DMS79 treated with DMSO at 0.1 percent for 48 hours (cell line): ENCODE measurements around the gene NEDD4L.
"Not testable (repeated sequence)": the region's sequence is repeated elsewhere in the genome, so short reads cannot be mapped to it uniquely, and the experiment has no call there.

Experiments used
- DNase-seq: peaks from one replicate; lab custom pipeline; 2025; lab: John Stamatoyannopoulos, UW

Gene NEDD4L

DNA sequence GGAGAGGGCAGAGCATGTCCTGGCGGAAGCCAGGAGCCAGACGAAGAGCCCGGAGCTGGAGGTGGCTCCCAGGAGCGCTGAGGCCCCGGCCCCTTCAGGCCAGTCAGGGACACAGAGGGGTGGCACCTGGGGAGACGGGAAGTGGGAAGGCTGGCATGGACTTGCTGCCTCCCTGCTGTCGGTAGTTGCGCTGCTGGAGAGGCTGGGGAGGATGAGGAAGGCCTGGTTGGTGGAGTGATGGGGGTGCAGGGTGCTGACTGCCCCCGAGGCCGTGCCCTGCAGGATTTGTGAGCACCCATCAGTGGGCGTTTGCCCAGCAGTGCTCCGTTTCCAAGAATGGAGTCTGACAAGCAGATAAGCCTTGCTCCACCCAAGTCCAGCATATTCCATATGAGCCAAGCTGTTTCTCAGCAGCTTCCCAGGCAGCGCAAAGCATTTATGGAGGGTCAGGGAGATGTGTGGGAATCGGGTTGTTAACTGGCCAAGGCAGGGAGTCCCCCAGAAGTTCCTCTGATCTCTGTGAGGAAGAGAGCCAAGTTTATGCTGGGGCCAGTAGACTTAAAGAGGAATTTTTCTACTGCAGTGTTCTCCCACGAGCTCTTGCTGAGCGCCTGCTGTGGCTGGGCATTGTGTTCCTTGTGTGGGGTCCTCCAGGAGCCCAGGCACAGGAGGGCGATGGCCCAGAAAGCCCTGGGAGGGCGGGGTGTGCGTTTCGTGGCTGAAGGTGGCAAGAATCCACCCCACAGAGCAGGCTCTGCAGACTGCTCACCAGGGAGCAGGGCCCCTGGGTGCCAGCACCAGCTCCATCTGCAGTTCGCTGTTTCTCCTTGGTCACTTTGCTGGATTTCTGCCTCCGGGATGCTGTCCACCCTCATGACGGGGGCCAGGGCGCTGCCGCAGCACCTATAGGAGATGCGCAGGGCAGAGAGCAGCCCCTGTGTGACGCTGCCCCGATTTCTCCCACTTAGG lies 334.7 kb downstream of the NEDD4L start:
- no peak for DNase-seq

DNA sequence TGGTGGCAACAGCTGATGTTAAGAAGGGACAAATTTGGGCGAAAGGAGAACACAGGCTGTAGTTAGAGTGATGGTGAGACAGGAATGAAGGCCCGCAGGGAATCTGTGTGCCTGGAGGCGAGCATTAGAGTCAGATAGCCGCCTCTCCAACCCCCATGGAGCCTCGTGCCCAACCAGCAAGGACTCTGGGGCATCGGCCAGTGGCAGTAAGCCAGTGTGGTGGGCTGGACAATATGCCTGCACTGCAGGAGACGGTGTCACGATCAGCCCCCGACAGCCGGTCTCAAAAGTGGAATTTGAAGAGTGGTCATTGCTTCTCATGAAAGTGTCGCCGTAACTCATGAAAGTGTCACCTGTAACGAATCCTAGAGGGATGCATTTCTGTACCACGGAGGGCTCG lies 335.4 kb downstream of the NEDD4L start:
- DNase-seq = no peak

DNA sequence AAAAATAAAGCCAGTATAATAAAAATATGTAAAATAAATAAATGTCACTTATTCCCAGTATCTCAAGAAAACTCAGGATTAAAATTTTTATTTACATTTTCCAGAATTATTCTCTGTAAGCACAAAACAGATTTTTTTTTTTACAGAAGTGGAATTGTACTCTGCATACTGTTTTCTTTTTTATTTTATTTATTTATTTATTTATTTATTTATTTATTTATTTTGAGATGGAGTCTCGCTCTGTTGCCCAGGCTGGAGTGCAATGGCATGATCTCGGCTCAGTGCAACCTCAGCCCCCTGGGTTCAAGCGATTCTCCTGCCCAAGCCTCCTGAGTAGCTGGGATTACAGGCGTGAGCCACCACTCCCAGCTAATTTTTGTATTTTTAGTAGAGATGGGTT lies 336.1 kb downstream of the NEDD4L start:
- not testable (repeated sequence) for DNase-seq

DNA sequence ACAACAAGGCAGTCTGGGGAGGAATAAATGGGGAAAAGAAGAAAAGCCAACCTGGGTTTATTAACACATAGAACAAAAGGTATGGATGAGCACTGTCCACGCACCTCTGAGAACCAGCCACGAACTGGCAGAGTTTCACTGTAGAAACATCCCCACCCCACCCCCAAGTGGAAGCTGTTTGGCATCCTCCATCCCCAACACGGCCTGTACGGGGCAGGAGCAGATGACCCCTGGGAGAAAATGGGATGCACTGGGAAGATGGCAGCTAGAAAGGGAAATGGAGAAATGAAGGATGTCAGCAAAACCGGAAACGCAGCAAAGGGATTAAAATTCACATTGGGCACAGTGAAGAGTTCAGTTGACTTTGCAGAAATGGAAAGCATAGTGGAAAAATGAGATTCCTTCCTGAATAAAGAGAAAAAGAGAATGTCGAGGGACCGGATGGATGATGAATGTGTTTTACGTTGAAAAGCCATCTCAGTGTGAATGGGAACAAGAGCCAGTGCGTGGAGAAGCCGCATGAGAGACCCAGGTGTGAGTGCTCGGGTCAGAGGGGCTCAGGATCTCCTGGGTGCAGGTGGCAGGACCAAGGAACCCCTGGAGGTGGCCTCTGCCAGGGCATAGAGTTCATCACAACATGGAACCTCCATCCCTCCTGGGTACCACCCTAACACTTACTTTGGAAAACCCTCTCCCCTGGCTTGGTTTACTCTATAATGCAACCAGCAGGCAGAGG lies 337.8 kb downstream of the NEDD4L start:
- no peak for DNase-seq

DNA sequence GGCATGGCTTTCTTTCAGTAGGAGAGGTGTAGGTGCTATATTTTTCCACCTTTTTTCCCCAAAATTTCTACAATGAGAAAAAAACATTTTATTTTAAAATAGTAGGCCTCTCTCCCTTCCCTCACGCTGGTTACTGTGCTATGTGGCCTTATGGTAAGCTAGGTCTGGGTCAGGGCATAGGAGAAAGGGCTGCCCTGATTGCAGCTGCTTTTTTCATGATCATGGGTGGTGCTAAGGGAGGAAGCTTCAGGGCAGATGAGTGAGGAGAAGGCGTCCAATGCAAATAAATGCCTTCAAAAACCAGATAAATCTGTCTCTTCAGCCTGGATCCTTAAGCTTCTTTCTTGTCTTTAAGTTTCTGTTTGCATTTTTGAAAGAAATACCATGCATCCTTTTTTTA lies 338.4 kb downstream of the NEDD4L start:
- no peak for DNase-seq

DNA sequence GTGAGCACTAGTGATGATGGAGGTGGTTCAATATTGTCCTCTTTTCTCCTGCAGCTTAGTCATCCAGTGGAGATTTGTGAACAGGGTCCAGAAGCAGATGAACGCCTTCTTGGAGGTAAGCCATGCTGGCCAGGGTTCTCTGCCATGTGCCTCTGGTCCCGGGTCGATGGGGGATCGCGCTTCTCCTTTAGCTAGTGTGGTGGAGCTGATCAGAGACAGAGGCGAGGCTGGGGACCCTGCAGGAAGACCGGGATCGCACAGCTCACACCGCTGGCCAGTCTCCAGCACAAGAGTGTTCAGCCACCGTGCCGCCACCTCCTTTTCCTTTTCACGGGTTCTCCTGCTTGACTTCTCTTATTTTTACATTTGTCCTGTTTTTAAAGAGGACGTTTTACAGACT lies 341.4 kb downstream of the NEDD4L start:
- DNase-seq = no peak

DNA sequence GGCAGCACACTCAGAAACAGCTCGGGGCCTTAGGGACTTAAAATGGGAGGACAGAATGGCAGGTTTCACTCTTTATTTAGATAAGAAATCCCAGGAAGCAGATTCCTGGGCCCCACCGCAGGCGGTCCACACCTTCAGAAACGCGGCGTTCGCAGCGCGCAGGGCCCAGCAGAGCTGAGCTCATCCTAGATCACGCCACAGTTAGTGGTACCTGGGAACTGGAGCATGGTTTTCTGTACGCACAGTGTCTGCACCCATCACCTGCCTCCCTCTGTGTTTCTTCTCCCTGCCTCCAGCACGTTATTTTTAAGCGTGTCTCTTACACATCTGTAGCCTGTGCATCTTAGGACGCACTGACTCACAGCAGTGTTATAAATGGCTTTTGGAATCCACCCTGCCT lies 342.8 kb downstream of the NEDD4L start:
- no peak for DNase-seq

DNA sequence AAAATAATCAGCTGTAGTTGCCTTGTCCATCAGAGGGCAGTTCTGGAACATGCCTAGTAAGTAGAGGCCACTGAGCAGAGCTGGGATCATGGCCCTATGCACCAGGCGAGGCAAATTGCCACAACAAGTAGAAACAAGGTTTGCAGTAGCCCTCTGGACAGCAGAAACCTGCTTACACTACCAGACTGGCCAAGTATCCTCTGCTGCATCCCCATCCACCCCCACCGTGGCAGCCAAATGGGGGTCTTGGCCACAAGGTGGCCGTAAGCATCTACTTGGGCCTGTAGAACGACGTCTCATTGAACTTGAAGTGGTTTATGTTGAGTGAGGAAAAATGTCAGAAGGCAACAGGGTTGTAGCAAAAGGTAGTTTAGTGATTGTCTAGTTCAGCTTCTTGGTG lies 343.7 kb downstream of the NEDD4L start:
- DNase-seq = no peak

DNA sequence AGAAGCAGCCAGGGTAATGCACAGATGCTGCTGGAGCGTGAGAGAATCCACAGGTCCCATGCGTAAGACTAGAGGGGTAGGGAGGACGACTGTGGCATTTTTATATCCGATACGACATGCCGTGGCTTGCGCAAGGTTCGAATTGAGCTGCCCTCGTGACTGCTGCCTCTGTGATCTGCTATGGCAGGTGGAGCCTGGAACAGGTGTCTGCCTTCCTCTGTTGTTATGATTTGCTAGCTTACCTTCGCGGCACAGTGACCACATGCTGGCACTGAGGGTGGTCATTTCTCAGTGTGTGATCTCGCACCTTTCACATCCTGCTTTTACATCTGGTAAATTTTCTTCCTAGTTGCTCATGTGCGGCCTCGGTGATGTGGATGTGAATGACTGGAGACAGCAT lies 344.7 kb downstream of the NEDD4L start:
- DNase-seq = no peak

DNA sequence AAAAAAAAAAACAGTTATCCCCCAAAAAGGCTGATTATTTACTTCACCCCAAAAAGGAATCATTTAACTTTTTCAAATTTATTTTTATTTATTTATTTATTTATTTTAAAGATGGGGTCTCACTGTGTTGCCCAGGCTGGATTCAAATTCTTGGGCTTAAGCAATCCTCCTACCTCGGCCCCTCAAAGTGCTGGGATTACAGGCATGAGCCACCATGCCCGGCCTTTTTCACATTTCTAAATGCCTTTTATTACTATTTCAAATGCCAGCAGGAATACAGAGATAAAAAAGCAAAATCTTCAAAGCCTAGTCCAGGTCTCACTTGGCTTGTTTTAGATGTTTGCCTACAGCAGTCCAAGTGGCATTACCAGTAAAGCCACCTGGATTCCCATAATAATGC lies 345.7 kb downstream of the NEDD4L start:
- DNase-seq = no peak

DNA sequence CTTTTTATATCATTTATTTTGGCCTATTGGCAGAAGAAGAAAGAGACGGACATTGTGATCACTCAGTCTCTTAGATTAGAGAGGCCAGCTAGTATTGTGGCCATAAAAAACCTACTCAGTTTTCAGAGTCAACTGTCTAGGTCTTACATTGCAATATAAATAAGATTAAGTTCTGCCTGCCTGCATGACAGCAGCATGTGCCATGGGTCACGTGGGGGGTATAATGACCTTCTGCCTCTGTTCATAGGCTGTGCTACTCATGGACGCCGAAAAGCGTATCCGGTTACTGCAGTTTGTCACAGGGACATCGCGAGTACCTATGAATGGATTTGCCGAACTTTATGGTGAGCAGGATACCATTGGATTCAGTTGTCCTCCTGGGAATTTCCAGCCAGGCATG lies 346.4 kb downstream of the NEDD4L start:
- no peak for DNase-seq

DNA sequence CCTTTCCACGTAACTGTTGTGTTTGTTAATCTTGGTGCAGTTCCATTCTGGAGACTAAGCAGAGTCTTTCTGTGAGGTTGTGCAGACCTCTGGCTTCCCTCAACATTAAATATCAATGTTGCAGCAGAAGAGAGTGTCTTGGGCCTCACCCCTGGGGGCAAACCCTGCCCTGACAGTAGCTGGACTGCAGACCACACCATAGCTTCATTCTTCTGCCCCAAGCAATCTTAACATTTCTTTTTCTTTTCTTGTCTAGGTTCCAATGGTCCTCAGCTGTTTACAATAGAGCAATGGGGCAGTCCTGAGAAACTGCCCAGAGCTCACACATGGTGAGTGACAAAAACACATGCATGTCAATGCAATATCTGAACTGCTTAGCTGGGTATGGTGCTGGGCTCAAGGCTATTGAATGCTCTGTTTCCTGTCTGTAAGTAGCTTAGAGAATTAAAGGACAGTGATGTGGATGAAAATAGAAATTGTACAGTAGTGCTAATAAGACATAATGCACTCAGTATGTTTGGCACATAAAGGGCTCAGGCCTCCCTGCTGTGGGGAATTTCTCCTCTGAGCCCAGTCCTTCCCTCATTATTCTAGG lies 347.3 kb downstream of the NEDD4L start:
- DNase-seq = no peak

DNA sequence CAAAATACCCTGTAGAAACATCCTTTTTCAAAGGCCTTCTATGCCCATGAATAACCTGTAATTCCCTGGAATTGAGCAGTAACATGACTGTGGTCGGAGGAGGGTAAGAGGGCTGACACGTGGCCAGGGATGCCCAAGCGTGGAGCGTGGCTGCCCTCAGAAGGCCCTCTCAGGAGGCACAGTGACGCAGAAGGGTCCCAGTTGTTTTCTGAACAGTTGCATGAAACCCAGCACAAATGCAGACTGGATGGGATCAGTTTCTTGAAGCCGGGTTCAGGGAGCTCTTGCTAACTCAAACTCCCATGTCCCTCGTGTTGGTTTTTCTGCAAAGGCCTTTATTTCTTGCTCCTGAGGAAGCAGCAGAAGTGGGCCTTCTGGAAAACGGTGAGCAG lies 347.9 kb downstream of the NEDD4L start:
- no peak for DNase-seq

DNA sequence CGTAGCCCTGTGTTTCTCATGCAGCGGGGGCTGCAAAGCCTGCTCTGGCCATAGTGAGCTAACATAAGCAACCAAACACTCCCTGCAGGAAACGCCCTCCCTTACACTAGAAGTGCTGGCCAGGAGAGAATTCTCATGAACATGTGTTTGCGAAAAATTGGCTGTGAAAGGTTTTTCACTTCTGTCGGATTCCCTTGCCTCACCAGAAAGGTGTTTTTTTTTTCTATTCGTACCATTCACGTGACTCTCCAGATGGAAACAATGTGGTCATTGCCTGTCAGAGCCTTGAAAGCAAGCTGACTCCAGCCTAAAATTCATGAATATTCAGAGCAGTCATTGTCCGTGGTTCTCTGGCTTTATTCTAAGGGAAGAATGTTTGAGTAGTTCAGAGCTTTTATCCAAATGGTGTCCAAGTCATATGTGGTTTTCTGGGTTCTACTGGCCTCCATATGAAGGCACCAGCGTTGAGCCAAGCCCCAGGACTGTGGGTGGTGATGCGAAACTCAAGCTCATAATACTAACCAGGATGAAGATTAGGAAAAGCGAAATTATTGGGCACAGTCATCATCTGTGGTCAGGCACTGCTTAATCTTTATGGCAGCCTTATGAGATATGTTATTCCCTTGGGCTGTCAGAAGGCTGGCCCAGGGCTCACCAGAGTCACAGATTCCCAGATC lies 348.4 kb downstream of the NEDD4L start:
- DNase-seq = no peak

DNA sequence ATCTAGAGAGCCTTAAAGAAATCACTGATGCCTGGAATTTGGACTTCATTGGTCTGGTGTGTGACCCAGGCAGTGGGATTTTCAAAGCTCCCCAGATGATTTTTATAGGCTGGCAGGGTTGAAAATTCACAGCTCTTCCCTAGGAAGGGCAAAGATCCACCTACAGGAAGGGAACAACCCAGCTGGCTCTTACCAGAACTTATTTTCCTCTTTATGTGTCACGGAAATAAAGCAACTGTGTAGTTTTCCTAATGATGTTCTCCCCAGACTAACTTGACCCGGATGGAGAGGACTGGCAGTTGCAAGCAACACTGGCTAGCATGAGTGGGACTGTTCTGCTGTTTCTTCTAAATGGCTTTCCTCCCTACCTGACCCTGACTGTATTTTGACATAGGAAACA lies 349.3 kb downstream of the NEDD4L start:
- no peak for DNase-seq

DNA sequence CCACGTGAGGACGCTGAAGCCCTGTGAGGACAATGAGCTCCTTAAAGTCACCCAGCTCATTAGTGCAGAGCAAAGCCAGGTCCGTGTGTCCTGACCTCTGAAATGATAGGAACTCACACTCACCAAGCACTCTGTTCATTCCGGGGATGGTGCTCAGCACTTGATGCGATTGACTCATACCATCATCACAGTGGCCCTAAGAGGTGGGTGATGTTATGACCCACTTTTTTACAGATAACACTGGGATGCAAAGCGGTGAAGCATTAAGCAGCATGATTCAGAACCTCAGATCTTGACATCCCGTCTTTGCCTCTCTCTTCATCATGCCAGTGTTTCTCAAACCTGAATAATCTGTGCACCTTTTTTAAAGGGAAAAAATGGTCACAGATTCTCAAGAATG lies 350.0 kb downstream of the NEDD4L start:
- no peak for DNase-seq

DNA sequence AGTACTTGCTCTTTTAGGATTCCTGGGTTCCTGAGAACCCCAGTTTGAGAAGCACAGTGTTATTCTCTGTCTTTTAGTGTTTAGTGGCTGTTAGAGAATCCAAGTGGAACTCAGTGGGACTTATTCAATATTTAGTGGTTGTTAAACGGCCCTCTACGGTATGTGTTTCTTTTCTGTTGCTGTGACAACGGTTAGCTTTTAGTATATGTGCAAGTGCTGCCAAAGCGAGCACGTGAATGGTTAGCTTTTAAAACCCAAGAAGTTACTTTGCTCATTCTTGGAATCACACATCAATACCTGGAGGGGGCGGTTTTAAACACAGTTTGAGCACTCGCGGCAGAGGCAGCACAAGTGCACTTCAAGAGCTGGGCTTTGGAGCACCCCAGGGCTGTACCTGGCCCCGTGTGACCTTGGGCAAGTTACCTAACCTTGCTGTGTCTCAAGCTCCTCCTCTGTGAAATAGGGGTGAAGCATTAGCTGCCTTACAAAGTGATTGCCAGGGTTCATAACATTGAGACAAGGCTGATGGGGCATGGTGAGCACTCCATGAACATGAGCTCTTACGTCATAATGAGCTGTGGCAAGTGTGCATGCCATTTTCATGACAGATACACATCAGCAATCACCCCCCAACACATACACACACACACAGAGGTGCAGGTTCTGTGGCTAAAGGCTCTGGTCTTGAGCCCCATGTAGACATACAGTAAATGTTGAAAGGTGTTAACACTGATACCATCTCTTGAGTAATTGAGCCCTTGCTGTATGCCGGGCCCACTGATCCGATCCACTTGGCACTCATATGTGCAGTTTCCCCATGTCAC lies 350.8 kb downstream of the NEDD4L start:
- no peak for DNase-seq

DNA sequence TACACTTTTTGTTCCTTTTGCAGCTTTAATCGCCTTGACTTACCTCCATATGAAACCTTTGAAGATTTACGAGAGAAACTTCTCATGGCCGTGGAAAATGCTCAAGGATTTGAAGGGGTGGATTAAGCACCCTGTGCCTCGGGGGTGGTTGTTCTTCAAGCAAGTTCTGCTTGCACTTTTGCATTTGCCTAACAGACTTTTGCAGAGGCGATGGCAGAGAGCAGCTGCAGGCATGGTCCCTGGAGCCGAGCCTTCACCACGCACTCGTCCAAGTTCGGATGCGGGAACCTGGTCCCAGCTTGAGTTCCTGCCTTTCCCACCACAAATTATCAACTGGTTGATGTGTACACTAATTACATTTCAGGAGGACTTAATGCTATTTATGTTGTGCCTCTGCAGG lies 352.1 kb downstream of the NEDD4L start:
- peak; percentile 43 for DNase-seq

DNA sequence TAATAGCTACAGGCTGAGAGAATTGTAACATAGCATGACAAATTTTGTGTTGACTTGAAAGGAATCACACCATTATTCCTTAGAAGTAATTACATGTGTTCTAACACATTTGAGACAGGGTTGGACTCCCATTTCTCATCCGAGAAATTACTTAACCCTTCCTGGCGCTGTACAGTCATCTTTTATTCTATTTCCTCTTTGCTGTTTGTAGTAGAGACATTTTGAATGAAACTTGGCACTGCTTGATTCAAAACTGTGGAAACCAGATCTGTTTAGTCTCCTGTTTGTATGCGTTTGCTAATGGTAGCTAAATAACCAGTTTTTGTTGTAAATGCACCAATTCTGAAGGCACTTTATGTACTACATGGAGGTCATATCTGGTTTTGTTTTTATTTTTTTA lies 352.9 kb downstream of the NEDD4L start:
- no peak for DNase-seq

DNA sequence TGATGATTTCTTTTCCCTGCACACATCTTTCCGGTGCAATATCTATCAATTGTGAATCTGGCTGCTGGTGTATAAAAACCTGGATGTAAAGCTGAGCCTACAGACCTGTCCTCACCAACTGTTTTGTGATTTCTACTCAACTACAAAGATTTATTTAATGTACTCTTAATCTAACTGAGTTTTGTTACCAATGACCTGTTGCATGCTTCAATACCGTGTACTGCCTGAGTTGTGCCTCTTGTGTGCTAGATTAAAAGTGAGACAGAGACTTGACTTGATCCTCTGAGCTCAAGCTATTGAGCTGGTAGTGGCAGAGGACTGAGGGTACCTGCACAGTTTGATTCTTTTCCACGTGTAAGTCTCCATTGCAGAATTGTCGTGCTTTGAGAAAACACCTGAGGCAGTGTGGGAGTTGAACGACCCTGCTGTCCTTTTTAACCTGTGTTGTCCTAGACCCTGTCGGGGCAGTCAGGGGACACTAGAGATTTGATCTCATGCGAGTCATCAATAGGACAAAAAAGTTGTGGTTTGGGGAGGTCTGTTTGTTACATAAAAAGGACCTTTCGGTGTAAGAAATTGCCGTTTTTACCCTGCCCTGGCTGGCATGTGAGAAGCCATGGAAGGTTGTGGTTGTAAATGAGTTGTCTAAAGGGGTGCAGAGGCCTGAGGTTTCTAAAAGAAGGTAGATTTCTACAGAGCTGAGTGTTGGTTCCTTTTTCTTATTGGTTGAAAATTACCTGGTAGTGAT lies 353.5 kb downstream of the NEDD4L start:
- DNase-seq = no peak
